Neuronal stem cell (in vitro differentiated cells): ENCODE results near the gene INO80C.

ENCODE experiments used
- DNase-seq: peaks from one replicate; pipeline ENCODE4 v3.0.0-alpha.2; 2013; ENCODE audit warnings: low spot score
- H2AFZ ChIP-seq: one replicate; pipeline ENCODE4 v1.6.1; 2013; ENCODE audit warnings: mild to moderate bottlenecking, low read length, inconsistent platforms
- H2AK5ac ChIP-seq: 2 replicates; pipeline ENCODE4 v1.6.1; 2013; ENCODE audit warnings: low read depth, mild to moderate bottlenecking, inconsistent platforms, low read length, moderate library complexity, mixed read lengths
- H2BK120ac ChIP-seq: 2 replicates; pipeline ENCODE4 v1.6.1; 2013; ENCODE audit warnings: low read depth, mild to moderate bottlenecking, inconsistent platforms, low read length, moderate library complexity, mixed read lengths
- H2BK12ac ChIP-seq: one replicate; pipeline ENCODE4 v1.6.1; 2013; ENCODE audit warnings: low read length, inconsistent platforms
- H2BK15ac ChIP-seq: 2 replicates; pipeline ENCODE4 v1.6.1; 2013; ENCODE audit warnings: mild to moderate bottlenecking, low read length, inconsistent platforms, mixed read lengths
- H2BK5ac ChIP-seq: one replicate; pipeline ENCODE4 v1.6.1; 2013; ENCODE audit warnings: inconsistent platforms, mild to moderate bottlenecking, low read length, moderate library complexity
- H3K14ac ChIP-seq: one replicate; pipeline ENCODE4 v1.6.1; 2013; ENCODE audit warnings: low read length, inconsistent platforms
- H3K18ac ChIP-seq: 2 replicates; pipeline ENCODE4 v1.6.1; 2013; ENCODE audit warnings: low read length, inconsistent platforms
- H3K23ac ChIP-seq: 2 replicates; pipeline ENCODE4 v1.6.1; 2013; ENCODE audit warnings: low read depth, mild to moderate bottlenecking, mixed read lengths, low read length, inconsistent platforms; ENCODE audit not compliant: poor library complexity
- H3K27ac ChIP-seq: replicated peaks from 3 replicates; pipeline ENCODE4 v1.5.1; 2013; ENCODE audit warnings: low read length, inconsistent platforms
- H3K27me3 ChIP-seq, 3 experiments: 2 replicates each; pipeline ENCODE4 v1.6.1; 2013; ENCODE audit warnings: low read length in 3 of 3, mild to moderate bottlenecking in 2 of 3, inconsistent platforms in 1 of 3, low read depth in 1 of 3, mixed read lengths in 1 of 3, moderate library complexity in 1 of 3; ENCODE audit not compliant: control insufficient read depth in 3 of 3, insufficient read depth in 3 of 3
- H3K36me3 ChIP-seq, 2 donors: replicated peaks in 1 of 2; 2 replicates each; pipeline ENCODE4 v1.6.1; 2013; ENCODE audit warnings: low read length in 2 of 2; ENCODE audit not compliant: control insufficient read depth in 2 of 2, insufficient read depth in 2 of 2
- H3K4ac ChIP-seq: 2 replicates; pipeline ENCODE4 v1.6.1; 2013; ENCODE audit warnings: inconsistent platforms, mild to moderate bottlenecking, low read length, moderate library complexity
- H3K4me1 ChIP-seq, 2 donors: 1 replicate in 1 of 2; 2 replicates in 1 of 2; pipeline ENCODE4 v1.6.1; 2013; ENCODE audit warnings: low read length in 2 of 2, low read depth in 1 of 2; ENCODE audit not compliant: control insufficient read depth in 2 of 2, insufficient read depth in 1 of 2
- H3K4me2 ChIP-seq: one replicate; pipeline ENCODE4 v1.6.1; 2013; ENCODE audit warnings: mild to moderate bottlenecking, low read length, inconsistent platforms; ENCODE audit not compliant: insufficient read depth, poor library complexity, severe bottlenecking
- H3K4me3 ChIP-seq, 2 donors: 2 replicates each; pipeline ENCODE4 v1.5.1; 2013; ENCODE audit warnings: low read length in 2 of 2, mild to moderate bottlenecking in 2 of 2, inconsistent platforms in 1 of 2, moderate library complexity in 1 of 2
- H3K79me1 ChIP-seq: one replicate; pipeline ENCODE4 v1.6.1; 2013; ENCODE audit warnings: low read depth, mild to moderate bottlenecking, inconsistent platforms, low read length, moderate library complexity
- H3K9ac ChIP-seq: one replicate; pipeline ENCODE4 v1.6.1; 2013; ENCODE audit warnings: mild to moderate bottlenecking, low read depth, low read length, inconsistent platforms; ENCODE audit not compliant: poor library complexity
- H3K9me3 ChIP-seq, 2 donors: replicated peaks in 1 of 2; 2 replicates each; pipeline versions ENCODE3 to v1.6.1; 2013; ENCODE audit warnings: low read length in 2 of 2, mild to moderate bottlenecking in 2 of 2, inconsistent platforms in 1 of 2, low read depth in 1 of 2, mixed read lengths in 1 of 2, moderate library complexity in 1 of 2; ENCODE audit not compliant: control insufficient read depth in 2 of 2, insufficient read depth in 1 of 2
- H4K8ac ChIP-seq: one replicate; pipeline ENCODE4 v1.6.1; 2013; ENCODE audit warnings: low read depth, mild to moderate bottlenecking, inconsistent platforms, low read length, moderate library complexity
- H4K91ac ChIP-seq: one replicate; pipeline ENCODE4 v1.6.1; 2013; ENCODE audit warnings: low read length, low read depth, mild to moderate bottlenecking, inconsistent platforms; ENCODE audit not compliant: poor library complexity
- WGBS, 2 donors: extraction: QIAGEN DNeasy Blood & Tissue Kit; methylation state at CpG; one replicate each; pipeline ENCODE4 v1.1.7; 2013; ENCODE audit warnings: missing lambda C conversion rate in 2 of 2, mixed read lengths in 1 of 2; ENCODE audit not compliant: insufficient read length in 2 of 2, insufficient replicate concordance in 1 of 2; ENCODE audit errors: extremely low coverage in 2 of 2; 5-methylcytosine and 5-hydroxymethylcytosine counted together

The INO80C gene

DNA sequence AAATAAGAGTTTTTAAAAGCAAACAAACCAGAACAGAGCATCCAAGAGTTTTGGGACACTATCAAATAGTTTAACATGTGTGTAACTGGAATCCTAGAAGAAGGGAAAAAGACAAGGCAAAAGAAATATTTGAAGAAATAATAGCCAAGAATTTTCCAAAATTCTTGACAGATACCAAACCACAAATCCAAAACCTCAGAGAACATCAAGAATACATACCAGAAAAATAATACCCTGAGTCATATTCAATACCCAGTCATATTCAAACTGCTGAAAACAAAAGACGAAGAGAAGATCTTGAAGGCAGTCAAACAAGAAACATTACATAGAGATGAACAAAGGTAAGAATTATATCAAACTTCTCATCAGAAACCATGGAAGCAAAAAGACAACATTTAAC, 22.9 kb downstream of the INO80C start:
- Histone ChIP-seq H2BK15ac (no peak overlapping the region), H3K4me3 (no peak overlapping the region), H2AK5ac (no peak overlapping the region), H3K23ac (no peak overlapping the region), H2AFZ (no peak overlapping the region), H3K18ac (no peak overlapping the region), H4K91ac (no peak overlapping the region), H3K27ac (no peak overlapping the region), H3K9ac (no peak overlapping the region), H3K4me2 (no peak overlapping the region), H4K8ac (no peak overlapping the region), H3K27me3 (no peaks in the 10 kb centered on the region), H2BK12ac (no peak overlapping the region), H3K36me3 (peaks cover 0 to 21% of the 10 kb centered on the region in 2 donors), H2BK5ac (no peak overlapping the region), H3K79me1 (no peaks in the 10 kb centered on the region), H3K4me1 (peaks cover 0 to 4% of the 10 kb centered on the region in 2 donors), H3K9me3 (no peaks in the 10 kb centered on the region), H2BK120ac (no peak overlapping the region), H3K4ac (no peak overlapping the region), H3K14ac (no peak overlapping the region)
- DNase-seq: no peak
- no CpG with 5 or more reads among the region's 1 CpG for WGBS, 2 donors

DNA sequence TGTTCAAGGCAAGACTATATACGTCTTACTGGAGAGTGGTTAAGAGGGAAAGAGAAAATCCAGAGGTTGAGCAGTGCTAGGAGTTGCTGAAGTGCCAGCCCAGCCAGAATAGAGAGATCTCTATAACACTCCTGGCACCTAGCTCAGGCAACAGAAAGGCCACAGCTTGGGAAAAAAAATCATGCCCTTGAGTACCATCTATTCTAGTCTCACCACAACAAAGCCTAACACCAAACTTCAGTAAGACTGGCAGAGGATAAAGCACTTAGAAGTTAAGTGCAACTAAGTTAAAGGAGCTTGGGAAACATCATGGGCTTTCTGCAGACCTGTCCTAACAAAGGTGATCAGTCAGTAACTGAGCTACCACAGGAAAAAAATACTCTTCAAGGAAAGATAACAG, 24.2 kb downstream of the INO80C start:
- H3K27ac ChIP-seq: no peak overlapping the region
- no peak overlapping the region for H3K4me3 ChIP-seq
- no peaks in the 10 kb centered on the region for H3K27me3 ChIP-seq
- no peak overlapping the region for H2BK12ac ChIP-seq
- H2BK5ac ChIP-seq: no peak overlapping the region
- H3K4me2 ChIP-seq: no peak overlapping the region
- H2BK15ac ChIP-seq: no peak overlapping the region
- no peaks in the 10 kb centered on the region for H3K4me1 ChIP-seq
- H2BK120ac ChIP-seq: no peak overlapping the region
- no peak overlapping the region for H3K18ac ChIP-seq
- H3K9ac ChIP-seq: no peak overlapping the region
- H2AK5ac ChIP-seq: no peak overlapping the region
- H3K79me1 ChIP-seq: no peaks in the 10 kb centered on the region
- no CpG with 5 or more reads among the region's 1 CpG for WGBS, 2 donors
- H3K14ac ChIP-seq: no peak overlapping the region
- no peak overlapping the region for H3K4ac ChIP-seq
- H4K8ac ChIP-seq: no peak overlapping the region
- no peak overlapping the region for H4K91ac ChIP-seq
- no peak overlapping the region for H3K23ac ChIP-seq
- no peaks in the 10 kb centered on the region for H3K9me3 ChIP-seq
- H3K36me3 ChIP-seq: peaks cover 2 to 26% of the 10 kb centered on the region in 2 donors
- no peak overlapping the region for H2AFZ ChIP-seq
- DNase-seq: no peak

DNA sequence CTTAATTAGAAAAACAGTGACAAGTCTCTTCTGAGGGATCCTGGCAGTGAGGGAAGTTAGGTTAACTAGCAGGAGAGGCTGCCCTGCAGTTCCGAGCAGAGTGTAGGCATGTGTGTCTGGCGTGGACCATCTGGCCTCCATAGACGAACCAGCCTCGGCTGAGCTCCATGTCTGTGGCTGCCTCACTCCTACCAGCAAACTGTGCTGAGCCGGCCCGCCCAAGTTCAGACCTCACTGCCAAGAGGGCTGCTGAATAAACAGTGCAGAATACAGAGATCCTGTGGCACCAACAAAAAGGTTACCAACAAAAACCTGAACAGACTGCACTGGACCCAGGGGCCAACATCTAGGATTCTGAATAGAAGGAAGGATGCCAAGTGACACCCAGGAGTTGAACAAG, 27.3 kb downstream of the INO80C start:
- Histone ChIP-seq H4K91ac (no peak overlapping the region), H3K18ac (no peak overlapping the region), H3K27me3 (no peaks in the 10 kb centered on the region), H3K9me3 (no peaks in the 10 kb centered on the region), H2BK120ac (no peak overlapping the region), H3K79me1 (no peaks in the 10 kb centered on the region), H3K4ac (no peak overlapping the region), H3K27ac (no peak overlapping the region), H2AFZ (no peak overlapping the region), H2AK5ac (no peak overlapping the region), H3K23ac (no peak overlapping the region), H3K4me1 (no peaks in the 10 kb centered on the region), H3K4me3 (no peak overlapping the region), H2BK15ac (no peak overlapping the region), H3K9ac (no peak overlapping the region), H2BK5ac (no peak overlapping the region), H4K8ac (no peak overlapping the region), H3K36me3 (peaks cover 4 to 24% of the 10 kb centered on the region in 2 donors), H3K14ac (no peak overlapping the region), H3K4me2 (no peak overlapping the region), H2BK12ac (no peak overlapping the region)
- no peak for DNase-seq
- no CpG with 5 or more reads among the region's 6 CpGs for WGBS, 2 donors

DNA sequence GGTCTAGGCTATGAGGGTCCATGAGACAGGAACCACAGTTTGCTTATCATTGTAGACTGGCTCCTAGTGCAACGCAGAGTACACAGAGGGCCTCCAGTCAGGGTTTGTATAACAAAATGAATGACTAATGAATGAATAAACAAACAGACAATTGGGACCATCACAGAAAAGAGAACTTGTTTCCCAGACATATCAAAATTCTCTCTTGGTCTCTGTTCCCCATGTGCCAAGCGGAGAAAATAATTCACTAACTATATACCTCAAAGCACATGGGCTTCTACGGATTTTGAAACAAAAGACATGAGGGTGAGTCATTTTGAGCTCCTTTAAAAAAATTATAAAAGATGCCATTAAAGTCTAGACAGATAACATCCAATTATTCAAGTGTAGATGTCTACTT, 28.0 kb downstream of the INO80C start:
- Histone ChIP-seq H2AFZ (no peak overlapping the region), H3K4me2 (no peak overlapping the region), H2BK15ac (no peak overlapping the region), H3K9ac (no peak overlapping the region), H3K18ac (no peak overlapping the region), H3K23ac (no peak overlapping the region), H2BK120ac (no peak overlapping the region), H3K4me1 (no peaks in the 10 kb centered on the region), H3K4me3 (no peak overlapping the region), H2BK5ac (no peak overlapping the region), H3K27ac (no peak overlapping the region), H2BK12ac (no peak overlapping the region), H3K36me3 (peaks cover 4 to 24% of the 10 kb centered on the region in 2 donors), H3K79me1 (no peaks in the 10 kb centered on the region), H3K9me3 (no peaks in the 10 kb centered on the region), H4K91ac (no peak overlapping the region), H3K4ac (no peak overlapping the region), H3K14ac (no peak overlapping the region), H2AK5ac (no peak overlapping the region), H3K27me3 (no peaks in the 10 kb centered on the region), H4K8ac (no peak overlapping the region)
- no peak for DNase-seq
- no CpG with 5 or more reads among the region's 3 CpGs for WGBS, 2 donors
